PFSK-1 (cell line): ENCODE measurements around the gene TM9SF2.

Experiments
- FOXP2 ChIP-seq: optimal IDR thresholded peaks from 2 replicates; pipeline ENCODE3; 2011; ENCODE audit warnings: borderline replicate concordance, control low read depth, inconsistent platforms; ENCODE audit not compliant: insufficient read depth; ENCODE audit errors: extremely low read length, extremely low read depth
- SIN3A ChIP-seq: IDR thresholded peaks from 2 replicates; pipeline ENCODE4 v1.6.1; 2012; ENCODE audit warnings: mild to moderate bottlenecking, low read length, moderate library complexity, borderline replicate concordance; ENCODE audit not compliant: insufficient read depth

- TF ChIP-seq SIN3A (no peak), FOXP2 (no peak)
Measured at GRCh38 chr13:99522298-99522697, 21.0 kb downstream of the TM9SF2 start.
